ENCODE results near the gene IDUA.
"Not testable (repeated sequence)": the region's sequence is repeated elsewhere in the genome, so short reads cannot be mapped to it uniquely, and the experiment has no call there.

IDUA gene

GRCh38 chr4:1047976-1048772 lies 61.3 kb downstream of the IDUA start:
- DNase-seq: no peak

GRCh38 chr4:1048773-1049590 lies 62.1 kb downstream of the IDUA start:
- no peak for DNase-seq

GRCh38 chr4:1049591-1049905 lies 62.7 kb downstream of the IDUA start:
- no peak for DNase-seq

- DNase-seq: no peak
These were observed 63.8 kb downstream of the IDUA start for GRCh38 chr4:1050486-1051213.

GRCh38 chr4:1051472-1051871 lies 64.6 kb downstream of the IDUA start:
- DNase-seq: no peak

- no peak for DNase-seq
These were observed 65.4 kb downstream of the IDUA start for GRCh38 chr4:1052231-1052671.

GRCh38 chr4:1053080-1053661 lies 66.3 kb downstream of the IDUA start:
- no peak for DNase-seq

GRCh38 chr4:1053891-1054290 lies 67.0 kb downstream of the IDUA start:
- not testable (repeated sequence) for DNase-seq
